ENCODE data around the gene LCA5L.
"Not testable (repeated sequence)": the region's sequence is repeated elsewhere in the genome, so short reads cannot be mapped to it uniquely, and the experiment has no call there.

The LCA5L gene

GRCh38 chr21:39451332-39452206 lies 6.0 kb upstream of the LCA5L start, which contains the start of gene SH3BGR:
SH3BGR (plus strand) TSS chr21:39451970; CDS start chr21:39452097, 127 bp downstream.
- DNase-seq, result no peak

GRCh38 chr21:39447264-39447663 lies 1.7 kb upstream of the LCA5L start:
- no peak for DNase-seq

GRCh38 chr21:39444421-39445180 lies 977 bp downstream of the LCA5L start:
- DNase-seq, result no peak

- no peak for DNase-seq
Measured at GRCh38 chr21:39441502-39442475, 3.8 kb downstream of the LCA5L start.

GRCh38 chr21:39439232-39439631 lies 6.3 kb downstream of the LCA5L start:
- DNase-seq, result no peak

- DNase-seq, result no peak
Measured at GRCh38 chr21:39434950-39435349, 10.6 kb downstream of the LCA5L start.

GRCh38 chr21:39430954-39431353 lies 14.6 kb downstream of the LCA5L start:
- no peak for DNase-seq

GRCh38 chr21:39430457-39430856 lies 15.1 kb downstream of the LCA5L start:
- DNase-seq, result no peak

GRCh38 chr21:39430016-39430415 lies 15.6 kb downstream of the LCA5L start:
- no peak for DNase-seq

- DNase-seq, result no peak
Measured at GRCh38 chr21:39429445-39429844, 16.1 kb downstream of the LCA5L start.

- no peak for DNase-seq
Measured at GRCh38 chr21:39422527-39423241, 22.9 kb downstream of the LCA5L start.

GRCh38 chr21:39419204-39419603 lies 26.4 kb downstream of the LCA5L start:
- not testable (repeated sequence) for DNase-seq

GRCh38 chr21:39406065-39406464 lies 39.5 kb downstream of the LCA5L start:
- DNase-seq, result no peak

GRCh38 chr21:39400173-39400572 lies 45.4 kb downstream of the LCA5L start:
- DNase-seq, result no peak

GRCh38 chr21:39397646-39398385 lies 47.8 kb downstream of the LCA5L start:
- DNase-seq, result no peak

- no peak for DNase-seq
Measured at GRCh38 chr21:39392981-39393380, 52.6 kb downstream of the LCA5L start.

- no peak for DNase-seq
Measured at GRCh38 chr21:39390212-39390765, 55.3 kb downstream of the LCA5L start.

- no peak for DNase-seq
Measured at GRCh38 chr21:39388811-39389155, 56.8 kb downstream of the LCA5L start.

- DNase-seq, result peak; percentile 68
Measured at GRCh38 chr21:39388038-39388810, 57.4 kb downstream of the LCA5L start.

GRCh38 chr21:39387461-39388037 lies 58.0 kb downstream of the LCA5L start:
- peak; percentile 84 for DNase-seq
